WTC11 (cell line): ENCODE measurements around the gene PLEKHN1.

ENCODE experiments used
- JUN ChIP-seq: sonication (generic); formaldehyde crosslinking; IDR thresholded peaks from 2 replicates; pipeline ENCODE4 v1.8.0; 2023; ENCODE audit warnings: mild to moderate bottlenecking, missing genetic modification reagents
- NFE2L1 ChIP-seq: sonication (generic); formaldehyde crosslinking; IDR thresholded peaks from 2 replicates; pipeline ENCODE4 v1.8.1; 2023; ENCODE audit warnings: missing genetic modification reagents
- TF ChIP-seq, protein P1 (sequence below): sonication (generic); formaldehyde crosslinking; IDR thresholded peaks from 2 replicates; pipeline ENCODE4 v1.8.1; 2023; ENCODE audit warnings: mild to moderate bottlenecking, missing genetic modification reagents
- TF ChIP-seq, protein P2 (sequence below): fragments of 200-600 bp; IDR thresholded peaks from 2 replicates; pipeline ENCODE4 v1.8.0; 2022; ENCODE audit warnings: antibody characterized with exemption
- TF ChIP-seq, protein P3 (sequence below): sonication (generic); formaldehyde crosslinking; conservative IDR thresholded peaks from 2 replicates; pipeline ENCODE4 v1.8.1; 2023; ENCODE audit warnings: mild to moderate bottlenecking, low read depth, missing genetic modification reagents, moderate library complexity
- TF ChIP-seq, protein P4 (sequence below): sonication (generic); formaldehyde crosslinking; IDR thresholded peaks from 2 replicates; pipeline ENCODE4 v1.8.1; 2023; ENCODE audit warnings: mild to moderate bottlenecking, missing genetic modification reagents, moderate library complexity

- TF ChIP-seq, protein P1, sequence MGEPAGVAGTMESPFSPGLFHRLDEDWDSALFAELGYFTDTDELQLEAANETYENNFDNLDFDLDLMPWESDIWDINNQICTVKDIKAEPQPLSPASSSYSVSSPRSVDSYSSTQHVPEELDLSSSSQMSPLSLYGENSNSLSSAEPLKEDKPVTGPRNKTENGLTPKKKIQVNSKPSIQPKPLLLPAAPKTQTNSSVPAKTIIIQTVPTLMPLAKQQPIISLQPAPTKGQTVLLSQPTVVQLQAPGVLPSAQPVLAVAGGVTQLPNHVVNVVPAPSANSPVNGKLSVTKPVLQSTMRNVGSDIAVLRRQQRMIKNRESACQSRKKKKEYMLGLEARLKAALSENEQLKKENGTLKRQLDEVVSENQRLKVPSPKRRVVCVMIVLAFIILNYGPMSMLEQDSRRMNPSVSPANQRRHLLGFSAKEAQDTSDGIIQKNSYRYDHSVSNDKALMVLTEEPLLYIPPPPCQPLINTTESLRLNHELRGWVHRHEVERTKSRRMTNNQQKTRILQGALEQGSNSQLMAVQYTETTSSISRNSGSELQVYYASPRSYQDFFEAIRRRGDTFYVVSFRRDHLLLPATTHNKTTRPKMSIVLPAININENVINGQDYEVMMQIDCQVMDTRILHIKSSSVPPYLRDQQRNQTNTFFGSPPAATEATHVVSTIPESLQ (CRISPR knock-in tag) = no peak
- TF ChIP-seq, protein P2, sequence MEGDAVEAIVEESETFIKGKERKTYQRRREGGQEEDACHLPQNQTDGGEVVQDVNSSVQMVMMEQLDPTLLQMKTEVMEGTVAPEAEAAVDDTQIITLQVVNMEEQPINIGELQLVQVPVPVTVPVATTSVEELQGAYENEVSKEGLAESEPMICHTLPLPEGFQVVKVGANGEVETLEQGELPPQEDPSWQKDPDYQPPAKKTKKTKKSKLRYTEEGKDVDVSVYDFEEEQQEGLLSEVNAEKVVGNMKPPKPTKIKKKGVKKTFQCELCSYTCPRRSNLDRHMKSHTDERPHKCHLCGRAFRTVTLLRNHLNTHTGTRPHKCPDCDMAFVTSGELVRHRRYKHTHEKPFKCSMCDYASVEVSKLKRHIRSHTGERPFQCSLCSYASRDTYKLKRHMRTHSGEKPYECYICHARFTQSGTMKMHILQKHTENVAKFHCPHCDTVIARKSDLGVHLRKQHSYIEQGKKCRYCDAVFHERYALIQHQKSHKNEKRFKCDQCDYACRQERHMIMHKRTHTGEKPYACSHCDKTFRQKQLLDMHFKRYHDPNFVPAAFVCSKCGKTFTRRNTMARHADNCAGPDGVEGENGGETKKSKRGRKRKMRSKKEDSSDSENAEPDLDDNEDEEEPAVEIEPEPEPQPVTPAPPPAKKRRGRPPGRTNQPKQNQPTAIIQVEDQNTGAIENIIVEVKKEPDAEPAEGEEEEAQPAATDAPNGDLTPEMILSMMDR = no peak
- TF ChIP-seq NFE2L1 (CRISPR knock-in tag) (no peak), JUN (CRISPR knock-in tag) (no peak)
- TF ChIP-seq, protein P3, sequence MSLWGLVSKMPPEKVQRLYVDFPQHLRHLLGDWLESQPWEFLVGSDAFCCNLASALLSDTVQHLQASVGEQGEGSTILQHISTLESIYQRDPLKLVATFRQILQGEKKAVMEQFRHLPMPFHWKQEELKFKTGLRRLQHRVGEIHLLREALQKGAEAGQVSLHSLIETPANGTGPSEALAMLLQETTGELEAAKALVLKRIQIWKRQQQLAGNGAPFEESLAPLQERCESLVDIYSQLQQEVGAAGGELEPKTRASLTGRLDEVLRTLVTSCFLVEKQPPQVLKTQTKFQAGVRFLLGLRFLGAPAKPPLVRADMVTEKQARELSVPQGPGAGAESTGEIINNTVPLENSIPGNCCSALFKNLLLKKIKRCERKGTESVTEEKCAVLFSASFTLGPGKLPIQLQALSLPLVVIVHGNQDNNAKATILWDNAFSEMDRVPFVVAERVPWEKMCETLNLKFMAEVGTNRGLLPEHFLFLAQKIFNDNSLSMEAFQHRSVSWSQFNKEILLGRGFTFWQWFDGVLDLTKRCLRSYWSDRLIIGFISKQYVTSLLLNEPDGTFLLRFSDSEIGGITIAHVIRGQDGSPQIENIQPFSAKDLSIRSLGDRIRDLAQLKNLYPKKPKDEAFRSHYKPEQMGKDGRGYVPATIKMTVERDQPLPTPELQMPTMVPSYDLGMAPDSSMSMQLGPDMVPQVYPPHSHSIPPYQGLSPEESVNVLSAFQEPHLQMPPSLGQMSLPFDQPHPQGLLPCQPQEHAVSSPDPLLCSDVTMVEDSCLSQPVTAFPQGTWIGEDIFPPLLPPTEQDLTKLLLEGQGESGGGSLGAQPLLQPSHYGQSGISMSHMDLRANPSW (CRISPR knock-in tag) = no peak
- TF ChIP-seq, protein P4, sequence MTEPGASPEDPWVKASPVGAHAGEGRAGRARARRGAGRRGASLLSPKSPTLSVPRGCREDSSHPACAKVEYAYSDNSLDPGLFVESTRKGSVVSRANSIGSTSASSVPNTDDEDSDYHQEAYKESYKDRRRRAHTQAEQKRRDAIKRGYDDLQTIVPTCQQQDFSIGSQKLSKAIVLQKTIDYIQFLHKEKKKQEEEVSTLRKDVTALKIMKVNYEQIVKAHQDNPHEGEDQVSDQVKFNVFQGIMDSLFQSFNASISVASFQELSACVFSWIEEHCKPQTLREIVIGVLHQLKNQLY (CRISPR knock-in tag) = no peak
Measured at GRCh38 chr1:998745-998994, 32.4 kb downstream of the PLEKHN1 start.
